GM18873 (cell line): Measurements from ENCODE around the gene LILRB2.
"Not testable (repeated sequence)": the region's sequence is repeated elsewhere in the genome, so short reads cannot be mapped to it uniquely, and the experiment has no call there.

ENCODE experiments used
- ATAC-seq: cut with Tn5 transposase; IDR thresholded peaks from one replicate; pipeline ENCODE4 v1.9.1; 2021; ENCODE audit warnings: mild to moderate bottlenecking, moderate library complexity, moderate number of reproducible peaks; ENCODE audit not compliant: unreplicated experiment, low FRiP score

The LILRB2 gene

DNA sequence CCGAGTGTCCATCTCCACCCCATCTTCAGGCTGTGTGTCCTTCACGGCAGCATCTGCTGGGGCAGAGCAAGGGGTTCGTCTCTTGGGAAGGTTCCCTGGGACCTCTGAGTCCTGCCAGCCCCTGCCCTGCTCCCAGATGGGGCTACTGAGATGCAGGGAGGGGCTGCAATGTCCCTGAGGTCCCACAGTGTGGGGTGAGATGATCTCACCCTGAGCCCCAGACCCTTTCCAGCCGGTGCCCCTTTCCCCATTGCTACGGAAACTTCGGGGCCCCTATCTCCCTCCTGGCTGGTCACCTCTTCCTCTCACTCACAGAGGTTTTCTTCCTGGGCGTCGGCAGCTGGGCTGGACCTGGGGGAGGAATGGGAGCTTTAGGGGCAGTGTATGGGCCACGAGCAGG is 5.0 kb downstream of the LILRB2 start:
- no peak for ATAC-seq

DNA sequence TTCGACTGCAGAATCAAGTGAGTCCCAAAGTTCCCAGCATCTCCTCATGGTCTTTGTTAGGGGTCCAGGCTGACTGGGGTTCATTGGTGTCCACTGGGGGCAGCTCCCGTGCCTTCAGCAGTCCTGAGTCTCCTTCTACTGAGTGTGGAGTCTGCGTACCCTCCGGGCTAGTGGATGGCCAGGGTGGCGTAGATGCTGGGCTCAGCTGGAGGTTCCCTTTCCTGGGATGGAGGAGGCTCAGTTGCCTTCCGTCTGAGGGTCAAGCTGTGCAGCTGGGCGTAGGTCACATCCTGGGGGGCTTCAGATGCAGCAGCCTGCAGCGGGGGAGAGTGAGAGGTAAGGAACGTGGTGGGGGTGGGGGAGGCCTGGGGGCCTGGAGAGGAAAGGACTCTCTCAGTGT is 6.4 kb downstream of the LILRB2 start:
- not testable (repeated sequence) for ATAC-seq

DNA sequence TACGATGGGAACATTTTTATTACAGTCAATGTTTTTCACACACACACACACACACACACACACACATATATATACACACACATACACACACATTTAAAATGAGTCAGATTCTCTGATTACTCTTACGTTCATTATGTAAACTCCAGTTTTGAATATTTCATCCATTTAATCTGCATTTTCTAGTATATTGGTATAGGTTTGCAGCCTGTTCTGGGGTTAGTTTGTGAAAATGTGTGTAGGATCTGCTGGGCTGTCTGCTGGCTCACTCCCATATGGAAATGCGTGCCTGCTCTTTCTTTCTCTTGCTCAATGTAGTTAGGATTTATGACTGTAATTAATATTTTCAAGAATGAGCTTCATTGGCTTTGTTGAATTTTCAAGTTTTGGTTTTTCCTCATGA is 7.1 kb downstream of the LILRB2 start:
- ATAC-seq, result no peak

DNA sequence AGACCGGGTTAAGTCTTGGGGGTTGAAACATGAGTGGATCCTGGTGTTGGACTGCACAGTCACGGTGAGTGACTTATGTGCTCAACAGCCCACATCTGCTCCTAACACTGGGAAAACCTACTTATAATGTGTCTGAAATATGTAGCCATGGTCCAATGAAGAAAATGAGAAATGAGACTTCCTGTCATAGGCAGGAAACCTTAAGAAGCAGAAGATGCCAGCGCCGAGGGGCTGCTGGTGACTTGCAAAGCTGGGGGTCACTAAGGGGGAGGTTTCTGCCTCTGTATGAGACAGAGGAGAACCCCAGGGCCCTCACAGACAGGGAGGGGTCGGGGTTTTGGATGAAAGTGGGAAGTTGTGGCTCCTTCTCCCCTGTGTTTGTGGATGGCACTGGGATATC is 8.7 kb downstream of the LILRB2 start:
- ATAC-seq, result not testable (repeated sequence)

DNA sequence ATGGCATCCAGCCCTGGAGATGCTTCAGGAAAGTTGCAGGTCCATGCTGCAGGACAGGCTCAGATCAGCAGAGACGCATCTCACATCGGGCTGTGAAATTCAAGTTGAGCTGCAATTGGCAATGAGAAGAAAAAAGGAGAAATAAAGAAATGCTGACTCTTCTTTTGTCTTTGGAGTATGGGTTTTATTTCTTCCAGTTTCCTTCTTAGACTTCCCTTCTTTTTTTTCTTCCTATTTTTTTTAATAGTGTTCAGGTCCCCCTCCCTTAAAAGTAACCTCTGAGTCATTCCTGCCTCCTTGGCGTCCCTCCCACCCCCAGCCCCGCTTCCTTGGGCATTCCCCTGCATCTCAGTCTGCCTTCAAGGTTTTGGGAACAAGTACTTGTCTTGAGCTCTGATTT is 9.3 kb downstream of the LILRB2 start:
- ATAC-seq, result not testable (repeated sequence)

DNA sequence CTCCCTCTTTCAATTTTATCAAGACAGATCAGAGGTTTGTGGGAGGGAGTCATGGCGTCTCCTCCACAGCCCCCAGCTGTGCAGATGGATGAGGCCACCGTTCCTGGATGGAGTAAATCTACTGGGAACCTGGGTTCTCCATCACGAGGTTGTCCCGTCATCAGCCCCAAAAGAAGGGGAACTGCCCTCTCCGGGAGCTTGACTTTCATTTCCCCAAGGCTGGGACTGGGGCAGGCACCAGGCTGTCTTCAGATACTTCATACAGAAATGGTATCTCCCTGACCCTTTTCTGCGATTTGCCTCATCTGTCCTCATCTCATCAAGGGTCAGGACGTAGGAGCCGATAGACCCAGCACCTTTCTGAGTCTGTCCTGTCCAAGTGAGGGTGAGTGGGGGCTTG is 9.8 kb downstream of the LILRB2 start:
- ATAC-seq, result no peak

DNA sequence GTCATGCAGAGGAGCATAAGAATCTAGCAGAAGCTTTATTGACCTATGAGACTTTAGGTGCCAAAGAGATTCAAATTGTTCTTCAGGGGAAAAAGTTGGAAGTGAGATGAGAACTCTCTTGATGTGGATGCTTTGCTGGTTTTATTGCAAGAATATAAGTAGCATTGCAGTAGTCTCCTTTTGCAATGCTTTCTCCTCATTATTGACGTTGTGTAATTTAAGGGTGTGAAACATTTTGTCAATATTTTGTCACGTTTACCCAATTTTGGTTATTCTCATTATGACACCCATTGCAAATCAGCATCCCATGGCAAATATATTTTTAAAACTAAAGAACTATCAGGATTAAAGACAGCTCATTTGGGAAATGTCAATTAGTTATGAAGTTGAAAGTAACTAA is 12.0 kb downstream of the LILRB2 start:
- no peak for ATAC-seq

DNA sequence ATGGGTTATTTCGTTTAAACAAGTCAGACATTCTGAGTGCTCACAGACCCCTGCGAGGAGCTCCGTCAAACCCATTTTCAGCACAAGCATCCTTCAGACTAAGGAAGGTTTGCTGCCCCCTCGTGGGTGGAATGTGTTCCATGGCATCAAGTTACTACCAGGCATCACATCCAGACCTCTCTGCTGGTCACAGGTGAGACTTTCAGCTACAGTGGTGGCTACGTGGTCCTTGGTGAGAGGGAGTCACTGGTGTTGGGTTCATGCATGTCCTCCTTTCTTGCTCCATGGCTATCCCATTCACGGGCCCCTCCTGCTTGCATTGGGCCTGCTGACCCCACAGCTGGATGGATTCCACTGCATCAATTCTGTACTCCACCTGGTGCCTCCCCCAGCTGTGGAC is 14.8 kb downstream of the LILRB2 start:
- no peak for ATAC-seq

DNA sequence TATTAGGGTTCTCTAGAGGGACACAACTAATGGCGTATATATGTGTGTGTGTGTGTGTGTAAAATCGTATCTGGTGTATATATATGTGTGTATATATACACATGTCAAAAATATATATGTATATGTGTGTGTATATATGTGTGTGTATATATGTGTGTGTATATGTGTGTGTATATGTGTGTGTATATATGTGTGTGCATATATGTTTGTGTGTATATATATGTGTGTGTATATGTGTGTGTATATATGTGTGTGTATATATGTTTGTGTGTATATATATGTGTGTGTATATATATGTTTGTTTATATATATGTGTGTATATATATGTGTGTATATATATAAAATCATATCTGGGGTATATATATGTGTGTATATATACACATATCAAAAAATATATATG is 18.4 kb downstream of the LILRB2 start:
- ATAC-seq, result no peak

DNA sequence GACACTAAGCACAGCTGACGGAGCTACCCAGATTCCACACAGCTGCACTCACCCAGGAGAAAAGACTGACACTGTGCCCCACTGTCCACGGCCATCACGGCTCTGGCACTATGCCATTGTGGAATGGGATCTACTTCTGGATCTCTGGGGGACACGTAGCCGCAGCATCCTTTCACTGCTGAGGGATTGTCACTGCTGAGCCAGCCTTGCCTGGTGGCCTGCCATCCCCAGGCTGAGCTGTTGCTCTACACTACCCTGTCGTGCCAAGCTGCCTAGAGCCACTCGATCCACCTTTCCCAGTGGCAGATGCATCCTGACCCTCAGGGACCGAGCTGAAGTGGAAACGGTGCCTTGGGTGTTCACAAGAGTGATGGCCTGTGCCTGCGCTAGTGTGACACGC is 18.8 kb downstream of the LILRB2 start:
- ATAC-seq, result no peak

DNA sequence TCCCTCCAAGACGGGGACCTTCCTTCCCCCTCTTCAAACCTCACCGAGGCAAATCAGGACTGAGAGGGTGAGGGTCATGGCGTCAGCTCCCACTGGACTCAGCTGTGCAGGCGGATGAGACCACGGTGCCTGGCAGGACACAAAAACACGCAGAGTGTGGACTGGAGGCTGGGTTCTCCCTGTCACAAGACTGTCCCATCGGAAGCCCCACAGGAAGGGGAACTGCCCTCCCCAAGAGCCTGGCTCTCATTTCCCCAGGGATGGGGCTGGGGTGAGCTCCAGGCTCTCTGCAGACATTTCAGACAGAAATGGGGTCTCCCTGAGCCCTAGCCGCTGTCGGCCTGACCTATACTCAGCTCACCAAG is 23.8 kb downstream of the LILRB2 start, which contains the start of gene LILRB5:
Gene LILRB5 (minus strand): TSS at position 158 of the 365 bp plus-strand sequence. CDS start 80 bp downstream, at position 78.
- no peak for ATAC-seq

DNA sequence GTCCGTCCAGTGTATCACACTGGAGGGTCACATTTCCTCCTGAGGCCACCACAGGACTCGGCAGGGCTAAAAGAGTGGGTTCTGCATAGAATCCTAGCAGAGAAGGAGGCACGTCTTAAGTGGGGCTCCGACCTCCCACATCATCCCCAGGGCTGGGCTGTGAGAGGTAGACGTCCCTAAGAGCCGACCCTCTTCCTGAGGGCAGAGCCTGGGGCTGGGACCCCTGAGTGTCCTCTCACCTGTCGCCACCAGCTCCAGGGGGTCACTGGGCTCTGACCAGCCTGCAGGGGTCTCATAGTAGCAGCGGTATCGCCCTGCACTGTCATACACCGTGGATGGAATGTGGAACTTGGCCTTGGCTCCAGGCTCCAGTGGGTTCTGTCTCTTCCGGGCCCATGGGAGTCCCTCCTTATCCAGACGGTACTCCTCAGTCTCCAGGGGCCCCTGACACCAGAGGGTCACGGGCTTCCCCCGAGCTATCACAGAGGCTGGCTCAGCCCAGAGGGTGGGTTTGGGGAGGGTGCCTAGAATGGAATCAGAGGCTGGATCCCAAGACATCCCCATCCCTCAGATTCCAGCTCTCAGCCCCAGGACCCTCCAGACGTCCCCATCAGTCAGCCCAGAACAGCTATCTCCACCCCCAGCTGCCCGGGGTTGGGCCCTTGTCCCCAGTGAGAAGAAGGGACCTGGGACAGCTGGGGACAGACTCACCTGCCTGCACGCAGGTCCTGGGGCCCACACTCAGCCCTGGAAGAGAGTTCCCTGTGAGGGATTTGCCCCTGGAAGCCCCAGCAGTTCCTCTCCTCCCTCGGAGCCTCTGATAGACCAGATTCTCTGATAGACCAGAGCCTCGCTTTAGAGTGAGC is 24.4 kb downstream of the LILRB2 start:
- no peak for ATAC-seq

DNA sequence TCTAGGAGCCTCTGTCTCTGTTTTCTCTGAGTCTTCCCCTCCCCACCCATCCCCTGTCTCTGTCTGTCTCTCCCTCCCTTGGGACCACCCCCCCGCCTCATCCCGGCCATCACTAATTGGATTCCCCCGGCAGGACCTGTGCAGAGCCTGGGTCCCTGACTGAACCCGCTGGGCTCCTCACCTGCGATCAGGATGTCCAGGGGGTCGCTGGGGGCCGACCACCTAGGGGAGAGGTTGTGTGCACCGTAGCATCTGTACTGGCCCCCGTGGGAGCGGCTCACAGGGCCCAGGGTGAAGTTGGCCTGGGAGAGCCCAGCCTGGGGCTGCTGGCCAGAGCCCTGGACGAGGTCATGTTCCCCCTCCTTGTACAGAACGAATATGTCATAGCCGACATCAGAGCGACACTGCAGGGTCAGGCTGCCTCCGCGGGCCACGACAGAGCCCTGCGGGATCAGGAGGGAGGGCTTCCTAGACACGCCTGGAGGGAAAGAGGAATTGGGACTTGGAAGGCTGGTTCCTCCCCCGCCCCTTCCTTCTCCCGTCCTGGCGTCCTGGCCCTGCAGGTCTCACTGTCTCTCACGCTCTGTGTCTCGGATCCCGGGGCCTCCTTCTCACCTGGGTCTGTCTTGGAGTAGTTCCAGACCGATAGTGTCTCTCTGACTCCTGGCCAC is 25.7 kb downstream of the LILRB2 start:
- ATAC-seq, result no peak

DNA sequence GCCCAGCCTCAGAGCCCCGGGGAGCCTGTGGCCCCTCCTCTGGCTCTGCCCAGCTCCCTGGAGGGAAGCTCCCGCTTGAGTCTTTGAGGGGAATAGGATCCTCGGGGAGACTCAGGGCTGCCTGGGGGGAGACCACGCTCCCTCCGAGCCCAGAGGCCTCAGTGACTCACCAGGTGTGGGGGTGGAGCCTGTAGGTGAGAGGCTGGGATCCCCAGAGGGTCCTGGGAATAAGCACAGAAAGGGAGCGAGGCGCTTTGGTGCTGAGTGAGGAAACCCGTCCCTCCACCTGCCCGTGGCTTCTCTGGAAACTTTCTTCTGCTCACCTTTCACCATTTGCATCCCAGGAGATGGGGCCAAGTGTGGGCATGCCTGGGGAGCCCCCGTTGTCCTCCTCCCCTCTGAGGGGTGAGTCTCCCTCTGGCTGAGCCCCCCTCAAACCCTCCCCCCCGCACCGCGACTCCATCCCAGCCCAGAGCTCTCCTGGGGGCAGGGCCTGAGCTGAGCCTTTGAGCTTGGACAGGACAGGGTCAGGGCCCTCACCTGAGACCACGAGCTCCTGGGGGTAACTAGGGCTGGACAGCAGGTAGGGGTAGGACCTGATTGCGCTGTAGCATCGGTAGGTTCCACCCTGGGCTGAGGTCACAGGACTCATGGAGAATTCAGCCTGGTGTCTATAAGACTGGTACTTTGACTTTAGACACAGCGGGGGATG is 26.6 kb downstream of the LILRB2 start:
- ATAC-seq, result no peak

DNA sequence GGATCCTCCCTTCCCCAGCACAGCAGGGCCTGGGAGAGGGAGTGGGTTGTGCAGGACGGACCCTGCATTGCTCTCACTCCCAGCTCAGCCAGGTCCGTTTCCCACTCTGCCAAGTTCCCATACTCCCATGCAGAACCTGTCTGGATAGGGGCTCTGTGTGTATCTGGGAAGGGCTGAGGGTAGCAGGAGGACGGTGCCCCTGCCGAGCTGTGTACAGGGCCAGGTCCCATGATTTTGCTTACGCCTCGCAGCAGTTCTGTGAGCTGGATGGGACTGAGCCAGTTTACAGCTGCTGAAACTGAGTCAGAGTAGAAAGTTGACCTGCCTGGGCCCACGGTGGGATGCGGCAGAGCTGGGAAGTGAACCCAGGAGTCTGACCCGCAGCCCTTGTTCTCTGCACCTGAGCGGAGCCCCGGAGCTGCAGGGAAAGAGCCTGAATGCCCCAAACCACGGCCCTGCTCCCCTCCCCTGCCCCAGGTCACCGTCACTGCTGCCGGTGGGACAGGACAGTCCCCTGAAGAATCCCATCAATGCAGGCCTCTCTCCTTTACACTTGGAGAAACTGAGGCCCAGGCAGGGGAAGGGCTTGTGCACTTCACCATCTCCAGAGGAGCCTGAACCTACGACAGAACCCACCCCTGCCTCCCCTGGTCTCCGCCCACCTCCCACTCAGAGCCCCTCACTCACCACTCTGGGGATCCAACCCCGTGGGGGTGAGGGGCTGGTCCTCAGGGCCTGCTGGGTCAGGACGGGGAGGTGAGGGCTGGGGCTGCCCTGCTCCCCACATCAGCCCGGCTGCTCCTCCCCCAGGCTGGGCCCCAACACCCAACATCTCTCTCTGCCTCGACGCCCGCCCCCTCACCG is 27.3 kb downstream of the LILRB2 start:
- no peak for ATAC-seq

DNA sequence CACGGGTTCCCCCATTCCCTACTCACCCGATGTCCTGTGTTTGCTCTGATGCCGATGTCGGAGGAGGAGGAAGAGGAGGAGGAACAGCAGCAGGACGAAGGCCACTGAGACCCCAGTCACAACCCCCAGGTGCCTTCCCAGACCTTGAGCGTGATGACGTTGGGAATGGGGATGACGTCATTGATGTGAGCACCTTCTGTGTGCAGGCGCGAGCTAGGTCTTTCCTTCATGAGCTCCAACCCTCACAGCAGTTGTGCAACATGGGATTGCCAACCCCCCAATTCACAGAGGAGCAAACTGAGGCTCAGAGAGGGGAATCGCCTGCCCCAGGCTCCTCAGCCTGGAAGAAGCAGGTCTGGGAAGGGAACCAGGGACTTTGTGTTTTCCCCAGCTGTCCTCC is 28.1 kb downstream of the LILRB2 start:
- ATAC-seq, result no peak

DNA sequence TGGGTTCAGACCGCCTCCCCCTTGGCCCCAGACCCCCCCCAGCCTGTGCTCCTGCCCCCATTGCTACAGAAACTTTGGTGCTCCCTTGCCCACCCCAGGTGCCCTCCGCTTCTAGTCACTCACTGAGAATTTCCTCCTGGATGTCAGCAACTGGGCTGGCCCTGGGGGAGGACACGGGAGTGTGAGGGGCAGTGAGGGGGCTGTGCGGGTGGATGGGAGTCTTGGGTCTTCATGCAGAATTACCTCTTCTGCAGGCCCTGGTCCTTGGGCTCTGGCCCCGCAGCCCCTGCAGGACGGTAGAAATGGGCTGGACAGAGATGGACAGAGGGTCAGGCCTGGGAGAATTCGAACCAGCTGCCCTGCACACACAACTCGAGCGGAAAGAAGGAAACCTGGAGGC is 28.7 kb downstream of the LILRB2 start:
- ATAC-seq, result no peak

DNA sequence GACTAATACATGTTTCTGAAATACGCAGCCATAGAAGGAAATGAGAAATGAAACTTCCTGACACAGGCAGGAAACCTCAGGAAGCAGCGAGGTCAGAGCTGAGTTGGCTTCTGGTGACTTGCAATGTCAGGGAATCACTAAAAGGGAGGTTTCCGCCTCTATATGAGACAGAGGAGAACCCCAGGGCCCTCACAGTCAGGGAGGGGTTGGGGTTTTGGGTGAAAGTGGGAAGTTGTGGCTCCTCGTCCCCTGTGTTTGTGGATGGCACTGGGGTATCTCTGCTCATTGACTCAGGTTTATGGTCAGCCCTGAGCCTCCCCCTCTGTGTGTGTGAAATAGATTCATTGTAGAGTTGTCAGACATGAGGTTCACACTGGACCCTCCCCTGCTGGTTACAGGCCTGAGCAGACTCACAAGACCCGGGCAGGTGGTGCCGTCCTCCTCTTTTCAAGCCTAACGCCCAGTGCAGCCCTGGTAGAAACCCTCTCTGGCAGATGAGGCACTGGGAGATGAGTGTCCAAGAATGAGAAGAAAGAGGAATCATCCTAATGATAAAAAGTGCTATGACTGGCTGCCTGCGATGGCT is 32.8 kb downstream of the LILRB2 start:
- ATAC-seq, result no peak

DNA sequence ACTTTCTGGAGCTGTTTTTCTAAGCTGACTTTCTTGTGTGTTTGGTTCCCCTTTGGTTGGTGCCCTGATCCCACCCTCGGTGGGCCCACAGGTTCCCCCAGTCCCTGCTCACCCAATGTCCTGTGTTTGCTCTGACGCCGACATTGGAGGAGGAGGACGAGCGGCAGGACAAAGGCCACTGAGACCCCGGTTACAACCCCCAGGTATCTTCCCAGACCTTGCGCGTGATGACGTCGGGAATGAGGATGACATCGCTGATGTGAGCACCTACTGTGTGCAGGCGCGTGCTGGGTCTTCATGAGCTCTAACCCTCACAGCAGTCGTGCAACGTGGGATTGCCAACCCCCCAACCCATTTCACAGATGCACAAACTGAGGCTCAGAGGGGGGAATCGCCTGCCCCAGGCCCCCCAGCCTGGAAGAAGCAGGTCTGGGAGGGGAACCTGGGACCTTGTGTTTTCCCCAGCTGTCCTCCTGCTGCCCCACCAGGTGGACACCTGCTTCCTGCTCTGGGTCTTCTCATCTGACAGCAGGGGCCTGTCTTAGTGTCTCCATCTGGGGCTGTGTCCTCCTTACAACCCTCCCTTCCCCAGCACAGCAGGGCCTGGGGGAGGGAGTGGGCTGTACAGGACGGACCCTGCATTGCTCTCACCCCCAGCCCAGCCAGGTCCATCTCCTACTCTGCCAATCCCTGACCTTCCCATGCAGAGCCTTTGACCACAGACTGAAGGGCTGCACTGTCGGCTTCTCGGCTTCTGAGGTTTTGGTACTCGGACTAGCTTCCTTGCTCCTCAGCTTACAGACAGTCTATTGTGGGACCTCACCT is 33.6 kb downstream of the LILRB2 start:
- ATAC-seq, result no peak
